Upper lobe of right lung (tissue), 1 donor: Measurements from ENCODE around the gene OLA1. TPM values are rescaled to one million over a fixed set of nuclear protein-coding genes. Genes with fewer than 3 reads are reported as not detected.

Source experiments
- ATAC-seq: fragments of 200-7000 bp; cut with Tn5 transposase; one replicate; pipeline ENCODE4 v1.9.1; 2020; ENCODE audit warnings: mild to moderate bottlenecking, moderate library complexity
- DNase-seq: peaks from one replicate; pipeline ENCODE4 v3.0.0-alpha.2; 2020
- H3K27ac ChIP-seq: fragments of 200-600 bp; one replicate; pipeline ENCODE4 v1.8.0; 2022
- H3K27me3 ChIP-seq: fragments of 200-600 bp; one replicate; pipeline ENCODE4 v1.8.0; 2022; ENCODE audit warnings: mild to moderate bottlenecking
- H3K36me3 ChIP-seq: fragments of 200-600 bp; one replicate; pipeline ENCODE4 v1.8.0; 2022
- H3K4me1 ChIP-seq: fragments of 200-600 bp; one replicate; pipeline ENCODE4 v1.8.0; 2022
- H3K4me3 ChIP-seq: fragments of 200-600 bp; one replicate; pipeline ENCODE4 v1.8.0; 2022; ENCODE audit warnings: mild to moderate bottlenecking
- H3K9me3 ChIP-seq: fragments of 200-600 bp; one replicate; pipeline ENCODE4 v1.8.0; 2022
- CTCF ChIP-seq: fragments of 200-600 bp; IDR thresholded peaks from one replicate; pipeline ENCODE4 v1.8.0; 2022; ENCODE audit warnings: antibody characterized with exemption
- intact Hi-C: fragments of 100-400 bp; cut with DNase I; formaldehyde crosslinking; loops from one replicate; pipeline ENCODE4 v1.11.0; 2022
- total RNA-seq: library from RNA; stranded (reverse); fragmentation: NEBNext Ultra II Directional; extraction: Animal tissue kit (Norgen Biotek cat#: 25700); gene quantifications from one replicate; pipeline ENCODE4 v1.2.1, GENCODE V29; 2021
- donor health status: DM: no; HTN: yes; CAD: no; lungs with severe emphysema.

Gene OLA1
- total RNA-seq, 1 donor from 2014 or later = 50.2 TPM

GRCh38 chr2:174158003-174158402 is 90.3 kb downstream of the OLA1 start:
- TF ChIP-seq CTCF = peak; percentile 47
- DNase-seq (no peak), ATAC-seq (peak; percentile 74)
- Histone ChIP-seq H3K4me3 (no peak overlapping the region), H3K27ac (no peak overlapping the region), H3K36me3 (no peaks in the 10 kb centered on the region), H3K27me3 (no peaks in the 10 kb centered on the region), H3K9me3 (no peaks in the 10 kb centered on the region), H3K4me1 (no peaks in the 10 kb centered on the region)
- intact Hi-C loops = no loop called here

- no peaks in the 10 kb centered on the region for H3K27me3 ChIP-seq
- ATAC-seq (no peak), DNase-seq (no peak)
- intact Hi-C loops = no loop called here
- no peaks in the 10 kb centered on the region for H3K9me3 ChIP-seq
- TF ChIP-seq CTCF = no peak
- no peak overlapping the region for H3K27ac ChIP-seq
- no peaks in the 10 kb centered on the region for H3K4me1 ChIP-seq
- H3K4me3 ChIP-seq = no peak overlapping the region
- H3K36me3 ChIP-seq = no peaks in the 10 kb centered on the region
These were observed 91.3 kb downstream of the OLA1 start for GRCh38 chr2:174157053-174157452.

- no peak for ATAC-seq
- H3K9me3 ChIP-seq = no peaks in the 10 kb centered on the region
- H3K27ac ChIP-seq = no peak overlapping the region
- no peaks in the 10 kb centered on the region for H3K4me1 ChIP-seq
- intact Hi-C loops = no loop called here
- TF ChIP-seq CTCF = no peak
- no peak overlapping the region for H3K4me3 ChIP-seq
- no peaks in the 10 kb centered on the region for H3K36me3 ChIP-seq
- H3K27me3 ChIP-seq = no peaks in the 10 kb centered on the region
- no peak for DNase-seq
These were observed 94.3 kb downstream of the OLA1 start for GRCh38 chr2:174153757-174154680.

DNA sequence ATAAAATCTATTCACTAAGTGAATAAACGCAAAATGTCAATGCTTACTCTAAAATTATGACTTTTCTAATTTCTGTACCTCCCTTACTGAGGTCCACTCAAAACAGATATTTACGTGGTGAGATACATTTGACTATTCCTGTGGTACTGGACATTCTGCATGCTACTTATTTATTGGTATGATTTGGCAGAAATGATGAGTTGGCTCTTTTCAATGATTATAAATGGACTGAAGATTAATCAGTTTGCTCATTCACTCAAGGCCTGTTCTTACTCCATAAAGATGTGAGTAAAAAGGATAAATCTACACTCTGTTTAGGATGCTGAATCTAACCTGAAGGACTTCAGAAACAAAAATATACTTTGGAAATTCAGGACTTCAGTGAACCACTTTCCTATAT is 98.8 kb downstream of the OLA1 start:
- no peak overlapping the region for H3K4me3 ChIP-seq
- intact Hi-C loops = no loop called here
- no peak for DNase-seq
- H3K9me3 ChIP-seq = no peaks in the 10 kb centered on the region
- ATAC-seq = no peak
- no peaks in the 10 kb centered on the region for H3K27me3 ChIP-seq
- H3K4me1 ChIP-seq = no peaks in the 10 kb centered on the region
- no peak for TF ChIP-seq CTCF
- H3K27ac ChIP-seq = no peak overlapping the region
- H3K36me3 ChIP-seq = no peaks in the 10 kb centered on the region

DNA sequence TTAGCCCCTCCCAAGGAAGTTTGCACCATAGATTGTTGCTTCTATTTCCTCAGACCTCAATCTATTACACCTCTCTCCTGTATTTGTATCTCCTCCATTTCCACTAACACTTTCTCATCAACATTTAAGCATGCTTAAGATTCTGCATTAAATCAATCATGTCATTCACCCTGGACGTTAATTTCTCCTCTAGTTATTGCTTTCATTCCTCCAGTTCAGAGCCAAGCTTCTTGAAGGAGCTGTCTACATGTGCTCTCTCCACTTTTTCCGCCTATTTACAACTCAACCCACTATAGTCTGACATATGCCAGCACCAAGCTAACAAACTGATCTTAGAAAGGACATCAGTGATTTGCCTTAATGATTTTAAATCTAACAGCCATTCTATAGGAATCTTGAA is 99.5 kb downstream of the OLA1 start:
- no peaks in the 10 kb centered on the region for H3K9me3 ChIP-seq
- no peaks in the 10 kb centered on the region for H3K4me1 ChIP-seq
- no peak for ATAC-seq
- no peak overlapping the region for H3K4me3 ChIP-seq
- no peaks in the 10 kb centered on the region for H3K36me3 ChIP-seq
- H3K27ac ChIP-seq = no peak overlapping the region
- no peak for DNase-seq
- H3K27me3 ChIP-seq = no peaks in the 10 kb centered on the region
- intact Hi-C loops = no loop called here
- no peak for TF ChIP-seq CTCF
